HG02610 (cell line): ENCODE data around the gene CADM1.

Experiments used
- ATAC-seq: cut with Tn5 transposase; IDR thresholded peaks from one replicate; pipeline ENCODE4 v1.9.1; 2021; ENCODE audit warnings: mild to moderate bottlenecking, moderate library complexity; ENCODE audit not compliant: unreplicated experiment

CADM1 gene

DNA sequence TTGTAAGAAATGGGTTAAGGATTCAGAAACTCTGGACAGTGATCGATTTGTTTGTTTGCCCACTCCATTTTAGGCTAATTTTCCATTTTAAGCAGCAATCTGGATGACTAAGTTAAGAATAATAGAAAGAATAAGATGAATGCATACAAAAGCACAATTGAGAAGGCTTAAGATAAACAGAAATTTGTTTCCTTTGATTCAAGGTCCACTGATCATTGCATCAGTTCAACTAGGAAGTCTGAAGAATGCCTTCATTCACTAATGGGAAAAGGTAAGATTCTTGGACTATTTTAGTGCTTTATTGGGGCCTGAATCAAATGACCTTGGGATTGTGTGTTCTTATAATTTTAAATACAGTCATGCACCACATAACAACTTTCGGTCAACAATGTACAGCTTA, 140.8 kb downstream of the CADM1 start:
- no peak for ATAC-seq

DNA sequence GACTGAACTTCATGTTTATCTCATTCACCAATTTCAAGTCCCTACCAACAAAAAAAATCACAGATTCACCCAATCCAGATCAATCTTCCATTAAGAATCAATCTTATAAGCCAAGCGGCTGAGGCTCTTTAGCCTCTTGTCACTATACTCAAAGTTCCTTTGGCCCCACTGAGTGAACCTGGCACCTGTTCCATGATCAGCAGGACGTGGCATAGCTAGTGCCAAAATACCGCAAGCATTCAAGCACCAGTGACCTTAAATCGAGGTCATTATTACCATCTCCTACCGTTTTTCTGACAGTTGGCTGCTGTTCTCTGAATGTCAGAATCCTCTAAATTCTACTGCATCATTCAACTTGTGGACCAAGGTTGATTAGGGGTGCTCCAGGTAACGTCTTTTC, 141.2 kb downstream of the CADM1 start:
- ATAC-seq: no peak

DNA sequence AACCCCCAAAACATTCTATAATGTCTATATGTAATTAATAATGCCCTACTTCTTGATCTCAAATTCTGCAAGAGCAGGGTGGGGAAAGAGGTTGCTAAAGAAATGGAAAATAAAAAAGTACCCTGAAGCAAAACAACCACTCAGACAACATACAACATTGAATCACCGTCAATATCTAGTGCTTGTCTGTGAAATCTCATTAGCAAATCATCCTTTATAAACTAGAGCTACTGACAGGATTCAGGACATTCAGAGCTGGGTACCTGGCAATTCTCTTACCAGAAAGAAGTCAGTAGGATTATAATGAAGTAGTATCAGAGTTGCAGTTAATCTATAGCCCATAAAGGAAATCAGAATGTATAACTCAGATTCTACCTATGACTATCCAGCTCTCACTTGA, 143.2 kb downstream of the CADM1 start:
- no peak for ATAC-seq

DNA sequence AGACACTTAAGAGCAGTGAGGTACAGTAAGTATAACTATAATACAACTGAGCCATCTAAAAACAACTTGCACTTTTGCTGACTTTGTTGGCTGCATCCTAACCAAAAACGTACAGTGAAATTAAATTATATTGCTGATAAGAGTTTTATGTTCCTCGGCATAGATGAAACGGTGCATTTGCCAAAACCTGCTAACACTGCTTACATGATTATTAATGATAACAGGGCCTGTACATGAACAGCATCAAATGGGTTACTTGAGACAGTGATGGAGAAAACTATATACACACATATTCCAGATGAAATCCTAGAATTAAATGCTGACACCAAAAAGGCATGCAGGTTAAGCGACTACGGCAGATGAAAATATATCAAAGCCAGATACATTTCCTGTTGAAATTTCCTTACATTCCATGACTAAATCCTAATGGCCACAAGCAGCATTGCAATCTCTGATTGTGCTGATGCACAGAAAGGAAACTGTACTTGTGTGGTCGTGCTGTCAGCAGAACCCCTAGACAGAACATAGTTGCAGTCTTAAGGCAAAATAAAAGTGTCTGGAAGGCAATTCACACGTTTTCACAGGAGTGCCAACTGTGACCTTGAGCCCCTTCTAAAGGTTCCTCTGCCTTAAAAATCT, 143.9 kb downstream of the CADM1 start:
- no peak for ATAC-seq

DNA sequence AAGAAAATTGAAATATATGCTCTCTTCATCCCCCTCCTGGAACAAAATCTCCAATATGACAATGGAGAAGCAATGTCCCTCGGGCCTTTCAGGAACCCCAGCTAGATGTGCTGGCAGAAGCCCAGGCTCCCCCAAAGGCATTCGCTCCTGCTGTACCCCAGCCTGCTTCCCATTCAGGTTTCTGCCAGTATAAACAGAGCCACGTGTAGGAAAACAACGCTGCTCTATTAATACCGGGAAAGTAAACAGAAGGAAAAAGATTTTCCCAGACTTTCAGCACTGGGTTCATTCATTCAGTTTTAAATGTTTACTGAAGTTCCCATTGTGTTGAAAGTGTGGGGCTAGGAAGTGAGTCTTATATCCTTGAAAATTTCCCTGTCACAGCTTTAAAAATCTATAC, 147.1 kb downstream of the CADM1 start:
- no peak for ATAC-seq

DNA sequence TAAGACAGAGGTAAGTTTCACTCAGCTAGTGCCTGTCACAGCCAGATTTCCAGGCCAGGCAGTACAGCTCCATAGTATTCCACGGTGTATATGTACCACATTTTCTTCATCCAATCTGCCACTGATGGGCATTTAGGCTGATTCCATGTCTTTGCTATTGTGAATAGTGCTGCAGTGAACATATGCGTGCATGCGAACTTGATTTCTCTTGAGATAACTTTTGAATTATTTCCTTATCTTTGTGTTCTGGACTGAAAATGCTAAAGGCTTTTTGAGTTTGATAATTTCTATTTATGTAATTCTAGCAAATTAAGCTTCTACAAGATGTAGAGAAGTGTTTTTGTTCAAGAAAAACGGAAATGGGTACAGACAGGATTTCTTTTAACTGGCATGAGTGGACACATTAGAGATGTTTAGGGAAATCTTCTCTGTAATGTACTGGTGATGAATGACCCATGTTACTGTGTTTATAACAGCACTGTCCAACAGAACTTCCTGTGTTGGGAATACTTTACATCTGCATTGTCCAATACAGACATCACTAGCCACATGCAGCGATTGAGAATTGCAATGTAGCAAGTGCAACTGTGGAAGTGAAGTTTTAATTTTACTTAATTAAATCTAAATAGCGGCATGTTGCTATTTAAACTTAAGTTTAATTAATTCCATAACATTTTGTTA, 151.3 kb downstream of the CADM1 start:
- no peak for ATAC-seq

DNA sequence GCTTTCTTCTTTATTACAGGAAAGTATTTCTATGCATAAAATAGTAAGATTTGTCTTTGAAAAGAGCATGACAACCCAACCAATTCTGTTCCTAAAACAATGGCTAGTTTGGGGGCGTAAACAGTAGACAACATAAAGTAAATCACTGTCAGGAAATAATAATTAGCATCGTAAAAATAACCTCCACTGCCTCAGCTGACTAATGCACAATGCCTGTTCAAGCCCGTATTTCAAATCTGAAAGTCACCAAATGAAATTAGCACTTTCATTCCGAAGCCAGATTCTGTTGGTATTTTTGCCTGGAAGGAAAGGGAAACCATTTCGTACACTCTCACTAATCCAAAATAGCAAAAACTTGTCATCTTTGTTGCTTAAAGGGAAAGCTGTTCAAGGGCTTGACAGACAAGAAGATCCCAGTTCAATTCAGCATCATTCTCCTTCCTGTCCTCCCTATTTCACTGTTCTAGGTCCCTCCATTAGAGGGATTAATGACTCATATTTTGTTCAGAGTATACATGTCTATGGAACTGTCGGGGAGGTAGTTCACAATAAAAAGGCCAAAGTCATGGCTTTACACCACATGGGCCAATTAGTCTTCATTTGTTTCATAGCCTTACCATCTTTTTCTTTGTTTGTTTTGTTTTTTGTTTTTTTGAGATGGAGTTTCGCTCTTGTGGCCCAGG, 154.7 kb downstream of the CADM1 start:
- no peak for ATAC-seq

DNA sequence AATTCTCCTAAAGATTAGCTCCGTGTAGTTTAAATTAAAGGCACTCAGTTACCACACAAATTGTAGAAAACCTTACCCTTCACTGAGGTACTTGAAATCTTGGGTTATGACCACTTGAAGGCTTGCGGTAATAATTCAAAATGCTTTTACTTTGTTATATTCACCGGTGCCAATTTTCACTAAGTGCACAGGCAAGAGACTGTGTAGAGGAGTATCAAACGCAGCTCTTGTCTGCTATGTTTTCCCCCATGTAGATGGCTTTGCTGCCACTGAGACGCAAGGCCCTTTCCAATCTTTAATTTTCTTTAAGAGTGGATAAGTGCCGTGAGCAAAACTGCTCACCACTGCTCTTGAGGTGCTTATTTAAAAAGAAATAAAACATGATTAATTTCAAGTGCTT, 155.8 kb downstream of the CADM1 start:
- no peak for ATAC-seq

DNA sequence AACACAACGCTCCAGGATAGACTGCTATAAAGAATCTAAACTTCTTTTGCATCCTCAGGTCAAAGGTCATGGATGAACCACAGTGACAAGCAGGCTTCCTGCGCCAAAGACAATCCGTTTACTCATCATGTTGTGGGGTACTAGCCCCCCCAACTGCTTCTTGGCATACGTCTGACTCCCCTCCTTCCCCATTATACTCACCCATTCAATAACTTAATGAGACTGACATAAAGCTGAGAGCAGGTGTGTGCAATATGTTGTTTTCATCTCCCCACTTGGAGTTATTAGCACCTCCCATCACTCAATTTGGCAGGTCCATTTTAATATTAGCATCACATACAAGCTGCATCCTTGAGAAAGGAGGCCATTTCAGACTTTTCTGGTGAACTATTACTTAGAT, 157.1 kb downstream of the CADM1 start:
- ATAC-seq: no peak

DNA sequence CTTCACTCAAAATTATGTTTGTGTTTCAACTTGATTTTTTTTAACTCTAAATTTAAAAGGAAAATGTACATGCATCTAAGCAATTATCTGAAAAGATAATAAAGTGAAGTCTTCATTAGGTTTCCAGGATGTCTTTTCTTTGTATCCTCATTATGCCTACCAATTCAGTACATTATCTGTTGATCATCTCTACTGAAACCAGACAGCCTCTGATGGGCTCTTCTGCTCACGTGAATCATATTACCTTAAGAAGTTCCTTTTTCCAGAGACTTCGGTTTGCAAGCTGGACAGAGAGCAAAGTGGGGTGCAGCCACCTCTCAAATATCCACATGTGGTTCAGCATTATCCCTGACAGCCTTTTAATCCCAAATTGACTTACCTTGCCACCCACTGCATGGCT, 158.4 kb downstream of the CADM1 start:
- no peak for ATAC-seq

DNA sequence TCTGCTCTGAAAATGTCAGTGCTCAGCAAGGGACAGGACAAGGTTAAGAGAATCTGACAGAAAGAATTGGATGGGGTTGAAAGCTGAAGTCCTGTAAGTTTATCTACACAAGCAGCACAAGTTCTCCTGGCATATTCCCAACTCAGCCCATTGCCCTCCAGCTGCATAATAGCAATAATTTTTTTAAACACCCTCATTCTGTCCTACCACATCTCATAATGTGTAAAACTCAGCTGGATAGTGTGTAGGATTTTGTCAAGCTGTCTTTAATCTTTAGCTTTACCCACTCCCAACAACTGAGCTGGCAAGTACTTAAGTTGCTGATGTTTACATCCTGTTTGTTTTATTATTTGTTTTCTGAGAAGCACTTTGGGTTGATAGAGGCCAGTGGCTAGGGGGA, 158.9 kb downstream of the CADM1 start:
- no peak for ATAC-seq

DNA sequence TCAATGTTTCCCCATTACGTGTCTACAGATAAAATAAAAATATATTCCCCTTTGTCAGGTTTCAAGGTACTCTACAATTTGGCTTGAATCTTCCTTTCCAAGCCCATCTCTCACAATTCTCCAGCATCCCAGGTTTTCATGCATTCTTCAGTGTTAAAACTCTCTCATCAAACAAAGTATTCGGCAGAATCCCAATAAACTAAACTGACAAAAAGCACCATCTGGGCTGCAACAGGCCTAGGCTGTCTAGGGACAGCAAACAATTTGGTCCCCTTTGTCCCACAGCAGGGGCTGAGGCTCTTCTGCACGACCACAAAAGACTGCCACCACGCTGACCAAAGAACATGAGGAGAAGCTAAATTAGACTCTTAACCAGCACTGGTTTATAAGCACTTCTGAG, 159.4 kb downstream of the CADM1 start:
- no peak for ATAC-seq

DNA sequence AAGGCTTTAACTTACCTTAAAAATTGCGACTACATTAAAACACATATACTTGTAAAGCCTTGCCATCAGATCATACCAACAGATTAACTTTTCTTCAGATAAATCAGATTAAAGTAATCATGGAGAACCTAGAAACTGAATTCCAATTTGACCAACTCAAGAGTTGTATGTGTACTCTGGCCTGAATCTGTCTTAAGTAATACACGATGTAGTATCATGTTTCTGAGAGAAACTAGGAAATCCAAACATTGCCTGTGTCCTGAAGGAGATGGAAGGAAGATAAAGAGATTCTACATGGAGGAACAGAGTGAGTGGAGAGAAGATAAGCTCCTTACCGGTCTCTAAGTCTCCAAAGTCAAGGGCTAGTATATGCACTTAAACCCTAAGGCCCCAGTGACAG, 162.1 kb downstream of the CADM1 start:
- ATAC-seq: no peak

DNA sequence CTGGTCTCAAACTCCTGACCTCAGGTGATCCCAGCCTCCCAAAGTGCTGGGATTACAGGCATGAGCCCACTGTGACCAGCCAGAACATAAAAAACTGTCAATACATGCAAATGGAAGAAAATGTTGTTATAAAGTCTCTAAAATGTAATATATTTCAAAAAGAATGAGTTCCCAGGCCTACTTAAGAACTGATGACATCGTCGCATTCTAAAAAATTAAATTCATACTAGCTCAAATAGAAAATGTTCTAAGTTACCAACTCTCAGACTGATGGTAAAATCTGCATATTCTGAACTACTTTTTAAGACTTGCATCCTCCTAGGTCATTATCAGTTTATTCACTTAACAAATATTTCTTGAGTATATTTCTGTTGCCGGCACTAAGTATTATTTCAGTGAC, 163.3 kb downstream of the CADM1 start:
- ATAC-seq: no peak

DNA sequence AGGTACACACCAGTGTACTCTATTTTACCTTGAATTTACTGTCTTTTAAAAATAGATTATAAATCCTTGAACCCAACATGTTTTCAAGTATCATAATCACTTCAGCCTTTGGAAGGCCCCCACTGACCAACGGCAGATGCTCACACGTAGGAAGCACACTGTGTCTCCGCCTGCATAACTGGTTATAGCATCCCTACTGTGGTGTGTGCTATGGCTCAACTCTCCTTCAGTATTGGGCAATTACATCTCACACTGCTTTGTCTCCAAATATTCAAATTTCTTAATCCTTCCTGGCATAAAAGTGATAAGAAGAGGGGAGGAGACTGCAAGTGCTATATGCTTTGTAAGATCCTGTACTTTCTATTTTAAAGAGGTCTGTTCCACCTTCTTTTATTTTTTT, 165.7 kb downstream of the CADM1 start:
- ATAC-seq: no peak

DNA sequence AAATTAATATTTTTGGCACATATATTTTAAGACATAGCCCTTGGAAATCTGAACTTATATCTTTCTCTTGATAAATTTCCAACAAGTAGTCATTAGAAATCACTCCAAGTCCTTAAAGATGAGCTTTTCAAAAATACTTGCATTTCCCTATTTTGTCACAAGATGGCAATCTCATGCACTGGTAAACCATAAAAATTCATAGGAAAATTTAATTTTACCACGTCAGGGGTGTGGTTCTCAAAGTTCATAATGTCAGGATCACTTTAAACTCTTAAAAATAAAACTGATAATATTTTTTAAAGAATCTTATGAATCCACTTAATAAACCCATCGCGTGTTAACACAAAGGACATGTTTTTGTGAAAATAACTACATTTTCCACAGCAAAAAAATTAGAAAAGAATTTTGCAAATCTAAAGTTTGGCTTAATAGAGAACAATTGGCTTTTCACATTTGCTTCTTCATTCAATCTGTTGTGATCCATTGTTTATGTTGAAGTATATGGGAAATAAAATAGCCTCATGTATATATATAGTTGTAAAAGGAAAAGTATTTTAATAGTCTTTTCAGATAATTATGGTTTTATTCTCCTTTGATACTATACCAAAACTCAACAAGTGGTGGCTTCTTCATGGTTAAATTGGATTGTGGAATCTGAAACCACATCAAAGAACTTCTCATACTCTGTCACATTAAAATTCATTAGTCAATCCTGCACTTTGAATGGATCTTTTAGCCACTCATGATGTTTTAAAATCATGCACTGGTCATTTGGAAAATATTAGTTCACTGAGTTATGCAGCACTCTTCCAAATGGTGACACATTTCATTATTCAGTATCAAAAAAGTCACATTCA, 169.1 kb downstream of the CADM1 start:
- no peak for ATAC-seq

DNA sequence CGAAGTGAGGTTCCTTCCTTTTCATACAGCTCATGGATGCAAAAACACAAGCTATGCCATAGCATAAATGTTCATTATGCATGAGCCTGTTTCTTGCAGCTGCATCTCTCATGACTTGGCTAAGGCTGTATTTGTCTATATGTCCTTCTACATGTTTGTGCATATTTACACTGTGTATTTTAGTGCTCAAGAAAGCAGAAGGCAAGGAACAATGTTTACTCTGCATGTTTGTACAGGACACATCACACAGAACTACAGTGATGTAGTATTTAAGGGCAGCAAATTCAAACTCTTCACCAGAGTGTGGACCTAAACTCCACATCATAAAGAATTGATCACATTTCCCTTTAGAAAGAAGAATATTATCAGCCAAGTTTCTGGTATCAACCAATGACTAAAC, 170.3 kb downstream of the CADM1 start:
- ATAC-seq: no peak

DNA sequence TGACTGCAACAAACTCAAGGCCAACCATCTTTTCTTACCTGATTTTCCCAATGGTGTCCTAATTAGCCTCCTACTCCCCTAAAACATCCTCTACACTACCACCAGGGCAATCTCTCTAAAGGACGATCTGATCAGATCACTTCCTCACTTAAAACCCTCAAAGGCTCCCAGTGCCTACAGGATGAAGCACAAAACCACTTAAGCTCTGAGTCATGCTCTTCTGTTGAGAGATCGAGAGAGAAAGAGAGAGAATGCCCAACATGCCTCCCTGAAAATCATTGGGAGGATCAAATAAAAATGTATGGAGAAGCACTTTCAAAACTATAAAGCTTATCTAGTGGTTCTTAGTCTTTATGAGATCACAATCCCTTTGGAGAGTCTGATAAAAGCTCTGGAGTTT, 171.1 kb downstream of the CADM1 start:
- ATAC-seq: no peak

DNA sequence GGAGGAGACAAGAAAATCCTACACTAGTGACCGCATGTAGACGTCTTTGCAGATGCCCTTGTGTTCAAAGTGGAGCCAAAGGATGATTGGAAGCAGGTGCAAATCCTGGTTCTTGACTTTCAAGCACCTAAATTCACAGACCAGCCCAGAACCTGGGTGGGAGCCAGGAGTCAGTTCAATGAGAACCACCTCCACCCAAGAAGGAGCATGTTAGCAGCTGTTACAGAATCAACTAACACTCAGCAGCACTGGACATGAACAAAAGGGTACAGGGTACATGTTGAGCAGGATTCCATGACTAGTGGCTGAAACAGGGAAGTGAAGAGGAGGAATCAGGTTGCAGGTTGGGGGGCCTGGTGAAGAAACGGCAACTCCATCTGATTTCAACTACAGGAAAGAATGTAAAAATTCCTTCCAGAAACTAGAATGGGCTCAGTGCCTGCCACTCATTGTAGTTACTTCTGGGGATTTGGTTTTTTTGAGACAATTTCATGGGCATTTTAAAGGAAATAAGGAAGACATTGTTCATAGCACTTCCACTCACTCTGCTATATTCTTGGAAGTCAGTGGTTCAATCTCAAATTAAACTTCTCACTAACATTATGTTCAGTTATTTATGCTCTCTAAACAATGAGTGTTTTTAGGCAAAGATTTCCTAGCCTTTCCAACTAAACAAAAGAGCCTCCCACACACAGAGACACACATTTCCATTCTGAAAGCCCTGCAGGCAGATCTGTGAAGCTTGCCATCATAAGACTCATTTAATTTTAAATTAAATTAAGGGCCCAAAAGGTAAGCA, 173.3 kb downstream of the CADM1 start:
- ATAC-seq: no peak

DNA sequence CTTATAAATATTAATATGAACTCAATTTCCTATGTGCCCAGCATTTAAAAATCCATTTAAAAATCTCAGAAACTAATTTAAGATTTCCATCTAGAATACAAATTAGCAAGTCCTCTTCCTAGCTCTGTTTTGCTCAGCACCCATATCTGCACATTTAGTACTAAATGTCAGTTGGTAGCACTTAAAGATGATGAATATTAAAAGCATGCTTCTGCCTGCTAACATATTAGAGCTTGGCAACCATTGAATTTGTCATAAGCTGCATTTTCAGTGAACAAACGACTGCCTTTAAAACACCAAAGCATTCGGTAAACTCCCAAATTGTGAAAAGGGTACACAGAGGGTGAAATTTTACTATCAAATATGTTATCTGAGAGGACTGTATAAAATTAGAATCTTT, 177.7 kb downstream of the CADM1 start:
- ATAC-seq: no peak

DNA sequence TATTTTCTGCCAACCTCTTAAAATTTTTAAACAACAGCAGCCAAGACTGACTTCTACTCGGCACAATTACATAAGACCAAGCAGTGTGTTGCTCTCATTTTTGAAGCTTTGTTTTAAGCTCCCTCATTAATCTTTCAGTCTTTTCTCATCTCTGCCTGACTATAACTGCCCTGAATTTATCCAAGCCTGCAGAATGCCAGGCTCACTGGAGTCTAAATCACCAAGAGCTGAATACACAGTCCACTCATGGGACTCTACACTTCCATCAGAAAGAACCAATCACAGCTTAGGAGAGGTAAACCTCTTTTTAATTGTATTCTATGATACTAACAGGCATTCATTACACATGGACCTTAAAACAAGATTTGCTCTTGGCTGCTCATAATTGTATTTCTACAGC, 178.7 kb downstream of the CADM1 start:
- ATAC-seq: no peak
